Measurements from ENCODE around the gene AFAP1L1.

GRCh38 chr5:149389552-149390495 lies 118.2 kb downstream of the AFAP1L1 start:
- TF ChIP-seq, protein P1, sequence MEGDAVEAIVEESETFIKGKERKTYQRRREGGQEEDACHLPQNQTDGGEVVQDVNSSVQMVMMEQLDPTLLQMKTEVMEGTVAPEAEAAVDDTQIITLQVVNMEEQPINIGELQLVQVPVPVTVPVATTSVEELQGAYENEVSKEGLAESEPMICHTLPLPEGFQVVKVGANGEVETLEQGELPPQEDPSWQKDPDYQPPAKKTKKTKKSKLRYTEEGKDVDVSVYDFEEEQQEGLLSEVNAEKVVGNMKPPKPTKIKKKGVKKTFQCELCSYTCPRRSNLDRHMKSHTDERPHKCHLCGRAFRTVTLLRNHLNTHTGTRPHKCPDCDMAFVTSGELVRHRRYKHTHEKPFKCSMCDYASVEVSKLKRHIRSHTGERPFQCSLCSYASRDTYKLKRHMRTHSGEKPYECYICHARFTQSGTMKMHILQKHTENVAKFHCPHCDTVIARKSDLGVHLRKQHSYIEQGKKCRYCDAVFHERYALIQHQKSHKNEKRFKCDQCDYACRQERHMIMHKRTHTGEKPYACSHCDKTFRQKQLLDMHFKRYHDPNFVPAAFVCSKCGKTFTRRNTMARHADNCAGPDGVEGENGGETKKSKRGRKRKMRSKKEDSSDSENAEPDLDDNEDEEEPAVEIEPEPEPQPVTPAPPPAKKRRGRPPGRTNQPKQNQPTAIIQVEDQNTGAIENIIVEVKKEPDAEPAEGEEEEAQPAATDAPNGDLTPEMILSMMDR (IDR thresholded peaks at IDR 0.05), result no peak
- no peak for TF ChIP-seq POLR2A (IDR thresholded peaks at IDR 0.05)
